Stimulated activated CD8-positive, alpha-beta memory T cell treated with anti-CD3 and anti-CD28 coated beads, Interleukin-2, amount 100 ng/mL, for 1 hour (primary cell): Measurements from ENCODE around the gene PERCC1.
"Not testable (repeated sequence)": the region's sequence is repeated elsewhere in the genome, so short reads cannot be mapped to it uniquely, and the experiment has no call there.

Source experiments
- DNase-seq, 2 donors: peaks; one replicate each; pipeline ENCODE4 v3.0.0-alpha.2; 2020; ENCODE audit warnings: low read depth in 2 of 2

The PERCC1 gene

DNA sequence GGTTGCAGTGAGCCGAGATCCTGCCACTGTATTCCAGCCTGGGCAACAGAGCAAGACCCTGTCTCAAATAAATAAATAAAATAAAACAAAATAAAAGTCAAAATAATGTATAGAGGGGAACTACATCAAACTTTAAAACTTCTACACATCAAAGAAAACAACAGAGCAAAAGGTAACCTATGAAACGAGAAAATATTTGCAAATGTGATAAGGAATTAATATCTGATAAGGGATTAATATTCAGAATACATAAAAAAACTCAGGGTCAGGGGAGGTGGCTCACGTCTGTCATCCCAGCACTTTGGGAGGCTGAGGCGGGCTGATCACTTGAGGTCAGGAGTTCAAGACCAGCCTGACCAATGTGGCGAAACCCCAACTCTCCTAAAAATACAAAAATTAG lies 38.3 kb downstream of the PERCC1 start:
- not testable (repeated sequence) for DNase-seq

DNA sequence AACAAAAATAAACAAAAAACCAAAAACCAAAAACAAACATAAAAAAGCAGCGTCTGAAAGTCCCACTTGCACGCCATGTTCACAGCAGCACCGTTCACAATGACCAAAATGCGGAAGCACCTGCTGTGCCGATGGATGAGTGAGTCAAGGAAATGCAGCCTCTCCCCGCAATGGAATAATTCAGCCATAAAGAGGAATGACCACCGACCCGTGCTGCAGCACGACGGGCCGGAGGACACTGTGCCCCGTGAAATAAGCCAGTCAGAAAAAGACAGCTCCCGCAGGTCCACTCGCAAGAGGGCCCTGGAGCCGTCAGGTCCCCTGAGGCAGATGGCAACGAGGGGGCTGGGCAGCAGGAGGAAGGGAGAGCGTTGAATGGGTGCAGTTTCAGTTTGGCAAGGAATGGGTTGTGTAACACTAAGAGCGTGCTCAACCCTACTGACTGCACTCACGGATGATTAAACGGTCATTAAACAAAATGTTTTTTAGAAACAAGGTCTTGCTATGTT lies 38.9 kb downstream of the PERCC1 start:
- no peak for DNase-seq

DNA sequence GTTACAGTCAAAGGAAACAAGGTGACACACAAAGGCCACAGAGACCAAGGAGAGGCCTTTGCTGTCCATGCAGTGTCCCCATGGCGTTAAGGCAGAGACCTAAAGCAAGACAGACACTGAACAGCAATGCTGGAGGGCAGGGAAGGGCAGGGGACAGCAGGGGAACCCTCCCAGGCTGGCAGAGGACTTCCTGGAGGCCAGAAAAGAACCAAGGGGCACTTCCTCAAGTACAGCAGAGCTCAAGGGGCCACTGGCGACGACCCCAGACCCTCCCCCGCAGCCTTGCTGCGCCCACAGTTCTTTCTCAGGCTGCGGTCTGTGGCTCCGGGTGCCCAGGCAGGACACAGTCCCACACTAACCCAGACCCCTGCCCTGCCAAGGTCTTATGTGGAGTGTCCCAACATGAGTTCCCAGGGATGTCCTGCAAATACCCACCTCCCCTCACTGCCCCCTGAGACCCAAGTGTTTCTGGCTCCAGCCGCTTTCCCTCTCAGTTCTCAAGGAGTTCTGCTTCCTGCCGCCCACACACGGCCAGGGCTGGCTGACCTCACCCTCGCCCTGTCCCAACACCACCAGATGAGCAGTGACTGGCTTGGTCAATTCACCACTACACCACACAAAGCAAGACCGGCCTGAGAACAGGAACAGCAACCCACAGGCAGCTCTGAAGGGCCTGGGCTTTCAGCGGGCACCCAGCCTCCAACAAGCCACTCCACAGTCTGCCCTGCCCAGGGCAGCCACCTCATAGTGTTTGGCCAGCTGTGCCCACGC lies 39.8 kb downstream of the PERCC1 start:
- no peak for DNase-seq

DNA sequence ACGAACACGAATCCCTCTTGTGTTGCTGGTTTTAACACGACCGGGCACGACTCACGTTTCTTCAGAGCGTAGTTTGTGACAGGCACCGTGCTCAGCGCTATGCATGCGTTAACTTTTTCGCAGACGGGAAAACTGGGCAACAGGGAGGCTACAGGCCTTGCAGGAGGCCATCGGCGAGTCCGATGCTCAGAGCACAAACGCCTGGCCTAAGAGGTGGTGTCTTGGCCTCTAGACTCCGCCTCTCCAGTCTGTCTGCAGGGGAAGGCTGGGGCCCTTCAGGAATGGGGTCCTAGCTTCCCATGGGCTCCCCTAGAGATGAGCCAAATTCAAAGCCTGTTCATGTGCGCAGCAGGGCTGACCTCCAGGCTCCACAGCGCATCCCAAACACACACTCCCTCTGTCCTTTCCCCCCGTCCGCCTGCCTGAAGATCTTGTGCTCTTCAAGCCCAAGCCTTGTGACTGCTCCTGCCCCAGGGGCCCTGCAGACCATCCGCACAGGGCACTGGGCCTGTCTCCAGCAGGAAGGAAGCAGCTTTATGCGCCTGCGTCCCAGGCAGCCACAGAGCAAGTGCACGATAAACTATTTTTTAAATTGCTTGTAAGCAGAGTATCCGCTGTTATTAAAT lies 40.8 kb downstream of the PERCC1 start:
- DNase-seq: no peak

DNA sequence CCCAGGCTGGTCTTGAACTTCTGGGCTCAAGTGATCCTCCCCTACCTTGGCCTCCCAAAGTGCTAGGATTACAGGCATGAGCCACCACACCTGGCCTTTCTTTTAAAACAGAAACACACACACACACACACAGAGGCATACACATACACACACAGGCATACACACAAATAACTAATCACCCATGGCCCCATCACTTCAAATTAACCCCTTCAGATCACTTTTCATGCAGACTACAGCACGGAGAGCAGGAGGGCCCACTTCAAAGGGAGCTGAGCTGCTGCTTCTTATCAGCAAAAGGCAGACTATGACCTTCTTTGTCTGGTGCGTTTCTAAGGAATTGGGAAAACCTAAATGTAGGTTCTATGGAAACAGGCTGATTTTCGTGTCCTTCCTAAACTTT lies 42.1 kb downstream of the PERCC1 start:
- no peak for DNase-seq

DNA sequence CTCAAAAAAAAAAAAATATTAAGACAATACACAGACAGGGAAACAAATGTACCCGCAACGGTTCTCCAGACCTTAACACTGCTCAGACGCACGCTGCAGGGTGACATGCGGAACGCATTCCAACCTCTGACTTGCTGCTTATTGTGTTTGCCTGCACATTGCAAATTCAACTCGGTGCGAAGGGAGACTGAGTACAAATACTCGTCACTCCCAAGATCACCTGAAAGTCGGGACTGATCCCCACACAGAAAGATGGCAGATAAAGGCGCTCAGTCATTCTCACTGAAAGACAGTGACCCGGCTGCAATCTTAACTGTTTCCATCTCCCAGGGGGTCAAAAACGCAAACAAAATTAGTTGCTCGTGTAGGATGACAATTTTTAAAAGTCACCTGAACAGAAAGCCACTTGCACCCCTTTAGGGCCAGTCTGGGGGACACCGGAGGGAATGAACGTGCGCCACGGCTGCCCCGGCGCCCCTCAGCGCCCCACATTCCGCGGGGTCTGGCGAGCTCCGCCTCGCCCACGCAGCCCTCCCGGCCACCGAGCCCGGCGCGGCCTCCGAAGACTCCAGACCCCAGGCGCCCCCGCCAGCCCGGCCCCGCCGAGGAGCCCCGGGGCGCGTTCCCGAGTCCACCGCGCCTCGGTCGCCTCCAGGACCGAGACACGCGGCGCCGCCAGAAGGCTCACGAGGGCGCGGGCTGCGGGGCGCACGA lies 43.4 kb downstream of the PERCC1 start:
- DNase-seq: no peak

DNA sequence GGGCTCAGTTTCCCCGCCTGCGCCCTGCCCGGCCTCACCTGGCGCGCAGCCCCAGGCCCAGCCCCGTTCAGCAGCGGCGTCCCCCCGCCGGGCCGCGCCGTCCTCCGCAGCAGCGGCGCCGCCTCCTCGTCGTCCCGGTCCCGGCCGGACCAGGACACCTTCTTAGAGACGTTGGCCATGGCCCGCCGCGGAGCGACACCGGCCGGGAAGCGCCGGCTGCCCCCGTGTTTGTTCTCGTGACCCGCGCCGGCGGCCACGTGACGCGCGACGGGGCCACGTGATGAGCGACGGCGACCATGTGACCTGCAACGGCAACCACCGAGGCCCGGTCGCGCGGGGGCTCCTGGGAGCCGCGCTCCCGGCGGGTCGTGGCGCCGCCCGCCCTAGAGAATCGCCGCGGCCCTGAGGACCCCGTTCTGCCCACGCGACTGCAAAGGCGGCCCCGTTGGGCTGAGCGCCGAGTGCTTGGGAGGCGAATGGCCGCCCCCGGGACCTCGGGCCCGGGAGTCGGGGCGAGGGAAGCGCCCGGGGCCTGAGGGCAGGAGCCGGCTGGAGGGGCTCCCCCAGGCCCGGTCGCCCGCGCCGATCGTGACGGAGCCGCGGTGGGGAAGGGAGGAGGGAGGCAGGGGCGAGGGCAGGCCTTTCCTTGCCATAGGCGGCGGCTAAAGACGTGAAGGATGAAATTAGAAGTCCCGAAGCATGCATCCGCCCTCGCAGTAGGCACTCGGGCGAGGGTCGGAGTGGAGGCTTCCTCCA lies 44.1 kb downstream of the PERCC1 start, which contains the start of gene CLCN7:
Gene CLCN7 (minus strand): TSS at position 233 of the 756 bp plus-strand sequence. CDS start 54 bp downstream, at position 179.
- peak; percentile 70 to 71 for DNase-seq

DNA sequence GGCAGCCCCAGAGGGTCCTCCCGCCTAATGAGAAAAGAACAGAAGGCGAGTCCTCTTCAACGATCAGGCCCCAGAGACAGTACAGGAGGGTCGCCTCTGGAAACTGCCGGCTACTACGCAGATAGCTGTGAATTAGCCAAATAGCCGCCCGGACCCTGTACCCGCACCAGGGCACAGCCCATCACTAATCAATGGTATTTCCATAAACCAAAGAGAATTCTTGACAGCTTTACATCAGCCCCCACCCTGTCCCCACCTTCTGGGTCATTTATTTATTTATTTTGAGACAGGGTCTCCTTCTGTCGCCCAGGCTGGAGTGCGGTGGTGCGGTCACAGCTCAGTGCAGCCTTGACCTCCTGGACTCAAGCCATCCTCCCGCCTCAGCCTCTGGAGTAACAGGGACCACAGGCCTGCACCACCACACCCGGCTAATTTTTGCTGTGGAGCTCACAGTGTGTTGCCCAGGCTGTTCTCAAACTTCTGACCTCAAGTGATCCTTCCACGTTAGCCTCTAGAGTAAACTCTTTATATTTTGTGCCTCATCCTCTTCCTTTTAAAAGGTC lies 44.8 kb downstream of the PERCC1 start:
- no peak for DNase-seq

DNA sequence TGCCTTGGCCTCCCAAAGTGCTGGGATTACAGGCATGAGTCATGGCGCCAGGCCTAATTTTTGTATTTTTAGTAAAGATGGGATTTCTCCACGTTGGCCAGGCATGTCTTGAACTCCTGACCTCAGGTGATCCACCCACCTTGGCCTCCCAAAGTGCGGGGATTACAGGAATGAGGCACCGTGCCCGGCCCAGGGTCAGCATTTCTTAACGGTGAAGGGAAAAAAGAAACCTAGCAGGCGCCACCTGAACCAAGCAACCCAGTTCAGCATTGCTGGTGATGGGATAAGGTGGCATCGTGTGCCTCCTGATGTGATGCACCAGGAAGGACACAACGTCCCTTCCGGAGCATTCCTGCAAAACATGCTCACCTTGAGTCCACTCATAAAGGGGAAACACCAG lies 46.2 kb downstream of the PERCC1 start:
- no peak for DNase-seq

DNA sequence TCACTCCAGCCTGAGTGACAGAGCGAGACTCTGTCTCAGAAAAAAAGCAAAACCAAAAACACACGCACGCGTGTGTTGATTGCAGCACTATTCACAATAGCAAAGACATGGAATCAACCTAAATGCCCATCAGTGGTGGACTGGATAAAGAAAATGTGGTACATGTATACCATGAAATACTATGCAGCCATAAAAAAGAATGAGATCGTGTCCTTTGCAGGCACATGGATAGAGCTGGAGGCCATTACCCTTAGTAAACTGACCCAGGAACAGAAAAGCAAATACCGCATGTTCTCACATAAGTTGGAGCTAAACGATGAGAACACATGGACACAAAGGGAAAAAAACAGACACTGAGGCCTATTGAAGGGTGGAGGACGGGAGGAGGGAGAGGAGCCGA lies 48.1 kb downstream of the PERCC1 start:
- DNase-seq: not testable (repeated sequence)

DNA sequence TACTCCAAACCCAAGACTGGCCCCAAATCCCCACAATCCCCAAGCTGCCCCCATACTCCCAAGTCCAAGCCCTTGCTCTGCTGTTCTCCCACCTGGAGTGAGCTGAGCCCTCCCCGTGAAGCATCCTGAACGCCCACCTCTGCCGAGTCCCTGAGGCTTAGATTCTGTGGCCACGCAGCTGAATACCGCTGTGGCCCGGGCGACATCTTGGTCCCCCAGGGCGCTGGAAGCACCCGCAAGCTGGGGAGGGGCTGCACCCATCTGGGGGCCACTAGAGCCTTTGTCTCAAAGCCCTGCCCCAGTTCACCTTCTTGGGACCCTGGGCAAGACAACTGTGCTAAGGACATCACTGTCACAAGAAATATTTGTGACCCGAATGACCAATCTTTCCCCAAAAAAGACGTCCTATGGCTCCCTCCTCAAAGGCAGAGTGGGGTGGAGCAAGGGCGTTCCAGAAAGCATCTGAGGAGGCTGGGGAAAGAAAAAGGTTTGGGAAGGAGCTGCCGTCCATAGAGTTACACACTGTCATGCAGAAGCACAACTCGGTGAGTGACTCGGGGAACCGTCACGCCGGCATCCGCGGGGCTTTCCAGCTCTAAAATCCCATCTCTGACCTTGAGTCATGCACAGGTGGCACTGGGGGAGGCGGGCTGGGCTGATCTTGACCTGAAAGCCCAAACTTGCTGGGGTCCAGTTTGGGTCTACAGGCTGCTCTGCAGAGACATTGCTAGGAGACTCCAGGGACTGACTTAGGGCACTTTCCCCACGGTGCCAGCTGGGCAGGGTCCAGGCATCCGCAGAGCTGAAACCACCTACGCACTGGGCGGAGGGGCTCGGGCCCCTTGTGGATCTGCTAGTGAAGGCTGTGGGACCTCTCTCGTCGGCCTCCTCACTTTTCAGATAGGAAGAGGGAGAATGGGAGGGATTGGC lies 51.3 kb downstream of the PERCC1 start:
- no peak for DNase-seq
